Measurements from ENCODE around the gene POLR1E.

DNA sequence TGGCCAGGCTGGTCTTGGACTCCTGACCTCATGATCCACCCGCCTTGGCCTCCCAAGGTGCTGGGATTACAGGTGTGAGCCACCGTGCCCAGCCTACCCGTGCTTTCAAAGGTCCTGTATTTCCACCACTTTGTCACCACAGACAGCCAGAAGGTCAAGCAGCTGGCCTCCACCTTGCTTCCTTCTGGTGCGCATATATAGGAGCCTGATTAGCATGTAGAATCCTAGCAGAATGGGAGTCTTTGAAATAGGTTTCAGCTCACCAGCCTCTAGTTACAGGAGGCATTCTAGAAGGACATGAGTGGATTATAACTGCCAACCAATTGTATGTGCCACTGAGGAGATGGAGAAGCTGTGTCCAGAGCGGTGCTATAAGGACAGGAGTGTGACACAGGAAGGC is 18.9 kb downstream of the POLR1E start:
- TF ChIP-seq, protein P1, sequence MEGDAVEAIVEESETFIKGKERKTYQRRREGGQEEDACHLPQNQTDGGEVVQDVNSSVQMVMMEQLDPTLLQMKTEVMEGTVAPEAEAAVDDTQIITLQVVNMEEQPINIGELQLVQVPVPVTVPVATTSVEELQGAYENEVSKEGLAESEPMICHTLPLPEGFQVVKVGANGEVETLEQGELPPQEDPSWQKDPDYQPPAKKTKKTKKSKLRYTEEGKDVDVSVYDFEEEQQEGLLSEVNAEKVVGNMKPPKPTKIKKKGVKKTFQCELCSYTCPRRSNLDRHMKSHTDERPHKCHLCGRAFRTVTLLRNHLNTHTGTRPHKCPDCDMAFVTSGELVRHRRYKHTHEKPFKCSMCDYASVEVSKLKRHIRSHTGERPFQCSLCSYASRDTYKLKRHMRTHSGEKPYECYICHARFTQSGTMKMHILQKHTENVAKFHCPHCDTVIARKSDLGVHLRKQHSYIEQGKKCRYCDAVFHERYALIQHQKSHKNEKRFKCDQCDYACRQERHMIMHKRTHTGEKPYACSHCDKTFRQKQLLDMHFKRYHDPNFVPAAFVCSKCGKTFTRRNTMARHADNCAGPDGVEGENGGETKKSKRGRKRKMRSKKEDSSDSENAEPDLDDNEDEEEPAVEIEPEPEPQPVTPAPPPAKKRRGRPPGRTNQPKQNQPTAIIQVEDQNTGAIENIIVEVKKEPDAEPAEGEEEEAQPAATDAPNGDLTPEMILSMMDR (IDR thresholded peaks at IDR 0.05; ENCODE audit: low read length), result no peak
- TF ChIP-seq EZH2 (optimal IDR thresholded peaks at IDR 0.05; ENCODE audit: low read depth, low read length) (no peak), EZH2phosphoT487 (IDR thresholded peaks at IDR 0.05; ENCODE audit: low read length) (no peak)

All from MM.1S (cell line).